ENCODE results near the gene CDKL2.
A peak's percentile ranks its signal among the peaks of the same experiment; 100 is the strongest.

The CDKL2 gene

GRCh38 chr4:75653845-75654503 lies 23.6 kb upstream of the CDKL2 start:
- POLR2A ChIA-PET: interaction anchor here (1.5 kb wide), 1 partner anchor 70 kb away, joined by 7 read pairs; the partner anchor contains the start of gene USO1
- peak; percentile 25 for DNase-seq (ENCODE audit: extremely low spot score)
- TF ChIP-seq L3MBTL2 (conservative IDR thresholded peaks at IDR 0.05) (no peak), FOXM1 (IDR thresholded peaks at IDR 0.05; ENCODE audit: borderline replicate concordance) (no peak), TARDBP (IDR thresholded peaks at IDR 0.05) (no peak), LEF1 (IDR thresholded peaks at IDR 0.05; ENCODE audit: borderline replicate concordance) (no peak), CTBP1 (IDR thresholded peaks at IDR 0.05; ENCODE audit: borderline replicate concordance) (no peak), FOXK2 (IDR thresholded peaks at IDR 0.05) (no peak), ZNF384 (IDR thresholded peaks at IDR 0.05) (no peak), SUZ12 (IDR thresholded peaks at IDR 0.05) (no peak)
- CTCF ChIA-PET: no interaction called here

GRCh38 chr4:75644095-75644494 lies 13.8 kb upstream of the CDKL2 start:
- POLR2A ChIA-PET: no interaction called here
- TF ChIP-seq SP1 (IDR thresholded peaks at IDR 0.05) (no peak), FOXA1 (IDR thresholded peaks at IDR 0.05) (no peak), ELF4 (IDR thresholded peaks at IDR 0.05) (no peak), NFRKB (IDR thresholded peaks at IDR 0.05) (no peak), LEF1 (IDR thresholded peaks at IDR 0.05; ENCODE audit: borderline replicate concordance) (no peak), TARDBP (IDR thresholded peaks at IDR 0.05) (no peak), PKNOX1 (IDR thresholded peaks at IDR 0.05) (no peak)
- no peak for DNase-seq (ENCODE audit: extremely low spot score)
- CTCF ChIA-PET: no interaction called here

- ChIA-PET CTCF (no interaction called here), POLR2A (no interaction called here)
- TF ChIP-seq NFRKB (IDR thresholded peaks at IDR 0.05) (no peak), ARNT (IDR thresholded peaks at IDR 0.05) (no peak), FOXA1 (IDR thresholded peaks at IDR 0.05) (no peak), ELF4 (IDR thresholded peaks at IDR 0.05) (no peak), LEF1 (IDR thresholded peaks at IDR 0.05; ENCODE audit: borderline replicate concordance) (no peak), HDGF (IDR thresholded peaks at IDR 0.05; ENCODE audit: borderline replicate concordance) (no peak), FOXM1 (IDR thresholded peaks at IDR 0.05; ENCODE audit: borderline replicate concordance) (no peak), BHLHE40 (IDR thresholded peaks at IDR 0.05; ENCODE audit: borderline replicate concordance) (no peak), ZNF384 (IDR thresholded peaks at IDR 0.05) (no peak), SUZ12 (IDR thresholded peaks at IDR 0.05) (no peak), PKNOX1 (IDR thresholded peaks at IDR 0.05) (no peak), FOXK2 (IDR thresholded peaks at IDR 0.05) (no peak), CTBP1 (IDR thresholded peaks at IDR 0.05; ENCODE audit: borderline replicate concordance) (no peak), L3MBTL2 (conservative IDR thresholded peaks at IDR 0.05) (no peak), TARDBP (IDR thresholded peaks at IDR 0.05) (no peak), SP1 (IDR thresholded peaks at IDR 0.05) (no peak)
- DNase-seq (ENCODE audit: extremely low spot score): no peak
Measured at GRCh38 chr4:75643651-75644050, 13.3 kb upstream of the CDKL2 start.

- DNase-seq (ENCODE audit: extremely low spot score): no peak
- POLR2A ChIA-PET: no interaction called here
- CTCF ChIA-PET: no interaction called here
- TF ChIP-seq ARNT (IDR thresholded peaks at IDR 0.05) (no peak), ELF4 (IDR thresholded peaks at IDR 0.05) (no peak), SP1 (IDR thresholded peaks at IDR 0.05) (no peak), HDGF (IDR thresholded peaks at IDR 0.05; ENCODE audit: borderline replicate concordance) (no peak), LEF1 (IDR thresholded peaks at IDR 0.05; ENCODE audit: borderline replicate concordance) (no peak), FOXM1 (IDR thresholded peaks at IDR 0.05; ENCODE audit: borderline replicate concordance) (no peak), L3MBTL2 (conservative IDR thresholded peaks at IDR 0.05) (no peak), NFRKB (IDR thresholded peaks at IDR 0.05) (no peak), FOXK2 (IDR thresholded peaks at IDR 0.05) (no peak), BHLHE40 (IDR thresholded peaks at IDR 0.05; ENCODE audit: borderline replicate concordance) (no peak), PKNOX1 (IDR thresholded peaks at IDR 0.05) (no peak), ZNF384 (IDR thresholded peaks at IDR 0.05) (no peak), CTBP1 (IDR thresholded peaks at IDR 0.05; ENCODE audit: borderline replicate concordance) (no peak)
Measured at GRCh38 chr4:75639124-75639695, 8.9 kb upstream of the CDKL2 start.

GRCh38 chr4:75637827-75638226 lies 7.5 kb upstream of the CDKL2 start:
- POLR2A ChIA-PET: no interaction called here
- no peak for TF ChIP-seq L3MBTL2 (conservative IDR thresholded peaks at IDR 0.05)
- TF ChIP-seq ELF4 (IDR thresholded peaks at IDR 0.05): no peak
- TF ChIP-seq CTBP1 (IDR thresholded peaks at IDR 0.05; ENCODE audit: borderline replicate concordance): no peak
- TF ChIP-seq PKNOX1 (IDR thresholded peaks at IDR 0.05): no peak
- TF ChIP-seq SP1 (IDR thresholded peaks at IDR 0.05): no peak
- no peak for TF ChIP-seq FOXK2 (IDR thresholded peaks at IDR 0.05)
- no peak for TF ChIP-seq FOXA1 (IDR thresholded peaks at IDR 0.05)
- no peak for TF ChIP-seq SUZ12 (IDR thresholded peaks at IDR 0.05)
- no peak for TF ChIP-seq FOXM1 (IDR thresholded peaks at IDR 0.05; ENCODE audit: borderline replicate concordance)
- no peak for TF ChIP-seq LEF1 (IDR thresholded peaks at IDR 0.05; ENCODE audit: borderline replicate concordance)
- no peak for TF ChIP-seq BHLHE40 (IDR thresholded peaks at IDR 0.05; ENCODE audit: borderline replicate concordance)
- no peak for TF ChIP-seq ARNT (IDR thresholded peaks at IDR 0.05)
- no peak for TF ChIP-seq ZNF384 (IDR thresholded peaks at IDR 0.05)
- TF ChIP-seq HDGF (IDR thresholded peaks at IDR 0.05; ENCODE audit: borderline replicate concordance): no peak
- no peak for TF ChIP-seq TARDBP (IDR thresholded peaks at IDR 0.05)
- TF ChIP-seq NFRKB (IDR thresholded peaks at IDR 0.05): no peak
- CTCF ChIA-PET: no interaction called here

More at GRCh38 chr4:75637827-75638226, 7.5 kb upstream of the CDKL2 start:
- DNase-seq (ENCODE audit: extremely low spot score): no peak
